GM21717 (cell line): ENCODE measurements around the gene RNF181.
A peak's percentile ranks its signal among the peaks of the same experiment; 100 is the strongest.
"Not testable (repeated sequence)": the region's sequence is repeated elsewhere in the genome, so short reads cannot be mapped to it uniquely, and the experiment has no call there.

Experiments
- ATAC-seq: cut with Tn5 transposase; IDR thresholded peaks from one replicate; pipeline ENCODE4 v1.9.1; 2021; ENCODE audit warnings: mild to moderate bottlenecking, moderate library complexity; ENCODE audit not compliant: unreplicated experiment

Gene RNF181

GRCh38 chr2:85577063-85577385 is 18.5 kb upstream of the RNF181 start:
- no peak for ATAC-seq

GRCh38 chr2:85577386-85578242 is 17.9 kb upstream of the RNF181 start, which contains the start of gene VAMP8:
Gene VAMP8, plus strand, starts transcription at chr2:85577586. Its CDS starts 61 bp downstream, at chr2:85577647.
- ATAC-seq, result peak; percentile 76

GRCh38 chr2:85578243-85579180 is 17.0 kb upstream of the RNF181 start:
- peak; percentile 49 for ATAC-seq

- ATAC-seq, result no peak
Measured at GRCh38 chr2:85579266-85579935, 16.1 kb upstream of the RNF181 start.

- no peak for ATAC-seq
Measured at GRCh38 chr2:85580206-85580605, 15.3 kb upstream of the RNF181 start.

- ATAC-seq, result no peak
Measured at GRCh38 chr2:85582492-85582891, 13.1 kb upstream of the RNF181 start.

- peak; percentile 66 for ATAC-seq
Measured at GRCh38 chr2:85583667-85584353, 11.7 kb upstream of the RNF181 start.

- peak; percentile 20 for ATAC-seq
Measured at GRCh38 chr2:85584354-85584856, 11.1 kb upstream of the RNF181 start, which contains the start of gene VAMP5. Gene VAMP5, plus strand, starts transcription at chr2:85584431. Its CDS starts 60 bp downstream, at chr2:85584491.

- ATAC-seq, result peak; percentile 44
Measured at GRCh38 chr2:85584857-85585780, 10.4 kb upstream of the RNF181 start.

- no peak for ATAC-seq
Measured at GRCh38 chr2:85585781-85586105, 9.8 kb upstream of the RNF181 start.

- ATAC-seq, result no peak
Measured at GRCh38 chr2:85588236-85588635, 7.3 kb upstream of the RNF181 start.

GRCh38 chr2:85588645-85589044 is 6.9 kb upstream of the RNF181 start:
- ATAC-seq, result no peak

GRCh38 chr2:85589181-85589580 is 6.4 kb upstream of the RNF181 start:
- ATAC-seq, result no peak

- ATAC-seq, result no peak
Measured at GRCh38 chr2:85589982-85590791, 5.4 kb upstream of the RNF181 start.

GRCh38 chr2:85590950-85591349 is 4.6 kb upstream of the RNF181 start:
- no peak for ATAC-seq

GRCh38 chr2:85591563-85591962 is 4.0 kb upstream of the RNF181 start:
- no peak for ATAC-seq

- not testable (repeated sequence) for ATAC-seq
Measured at GRCh38 chr2:85592299-85592698, 3.2 kb upstream of the RNF181 start.

- no peak for ATAC-seq
Measured at GRCh38 chr2:85593023-85593422, 2.5 kb upstream of the RNF181 start.
